Dendritic cell treated with granulocyte-macrophage colony-stimulating factor and Interleukin-4, amounts not matched to agents 40 ng/mL and 50 ng/mL, for 4 days (primary cell): ENCODE measurements around the gene FNDC4.

ENCODE experiments used
- H3K27ac Mint-ChIP-seq: one replicate; pipeline ENCODE4 v1.8.0; 2022; ENCODE audit warnings: mild to moderate bottlenecking, mixed read lengths
- H3K27me3 Mint-ChIP-seq: one replicate; pipeline ENCODE4 v1.8.0; 2022; ENCODE audit warnings: mild to moderate bottlenecking, mixed read lengths
- H3K36me3 Mint-ChIP-seq: one replicate; pipeline ENCODE4 v1.8.0; 2022; ENCODE audit warnings: low read depth, mixed read lengths
- H3K4me1 Mint-ChIP-seq: one replicate; pipeline ENCODE4 v1.8.0; 2022; ENCODE audit warnings: low read depth, mixed read lengths
- H3K4me3 Mint-ChIP-seq: one replicate; pipeline ENCODE4 v1.8.0; 2022; ENCODE audit warnings: mild to moderate bottlenecking, moderate library complexity, mixed read lengths
- H3K9me3 Mint-ChIP-seq: one replicate; pipeline ENCODE4 v1.8.0; 2022; ENCODE audit warnings: mixed read lengths
- intact Hi-C: fragments of 100-400 bp; cut with micrococcal nuclease; formaldehyde crosslinking; loops from one replicate; pipeline ENCODE4 v1.15.0; 2022

Gene FNDC4

DNA sequence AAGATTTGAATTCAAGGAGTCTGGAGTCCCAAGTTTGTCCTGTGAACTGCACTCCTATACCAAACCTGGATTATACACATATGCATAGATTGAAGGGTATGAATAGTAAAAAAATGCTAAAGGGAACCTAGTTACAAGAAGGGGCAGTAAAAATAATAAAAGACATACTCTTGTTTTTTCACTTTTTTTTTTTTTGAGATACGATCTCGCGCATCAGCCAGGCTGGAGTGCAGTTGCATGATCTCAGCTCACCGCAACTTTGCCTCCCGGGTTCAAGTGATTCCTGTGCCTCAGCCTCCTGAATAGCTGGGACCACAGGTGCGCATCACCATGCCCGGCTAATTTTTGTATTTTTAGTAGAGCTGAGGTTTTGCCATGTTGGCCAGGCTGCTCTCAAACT lies 30.6 kb downstream of the FNDC4 start:
- H3K9me3 Mint-ChIP-seq = no peaks in the 10 kb centered on the region
- no peaks in the 10 kb centered on the region for H3K4me1 Mint-ChIP-seq
- H3K36me3 Mint-ChIP-seq = peaks cover 4% of the 10 kb centered on the region
- intact Hi-C loops = no loop called here
- H3K4me3 Mint-ChIP-seq = no peak overlapping the region
- no peaks in the 10 kb centered on the region for H3K27me3 Mint-ChIP-seq
- H3K27ac Mint-ChIP-seq = no peak overlapping the region

DNA sequence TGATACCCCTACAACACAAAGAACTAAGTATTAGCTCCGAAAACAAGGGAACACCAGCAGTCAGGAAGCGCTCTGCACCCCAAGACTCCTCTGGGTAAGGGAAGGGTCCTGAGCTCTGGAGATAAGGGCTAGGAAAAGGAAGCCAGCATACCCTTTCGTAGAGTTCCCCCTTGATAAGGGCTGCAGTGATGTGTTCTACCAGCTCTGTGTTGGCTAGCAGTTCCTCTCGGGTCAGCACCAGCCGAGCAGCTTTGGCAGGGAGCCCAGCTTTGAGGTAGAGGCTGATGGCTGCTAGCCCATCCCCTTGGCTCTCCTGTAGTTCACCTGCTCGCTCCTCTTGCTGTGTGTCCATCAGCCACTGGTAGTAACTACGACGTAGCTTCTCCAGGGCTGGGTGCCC lies 33.9 kb downstream of the FNDC4 start:
- Mint-ChIP-seq H3K4me3 (no peak overlapping the region), H3K4me1 (no peaks in the 10 kb centered on the region), H3K27ac (no peak overlapping the region), H3K27me3 (no peaks in the 10 kb centered on the region), H3K9me3 (no peaks in the 10 kb centered on the region), H3K36me3 (peaks cover 28% of the 10 kb centered on the region)
- intact Hi-C loops = no loop called here

GRCh38 chr2:27453968-27454367 lies 41.0 kb downstream of the FNDC4 start:
- intact Hi-C loops = no loop called here
- no peak overlapping the region for H3K4me3 Mint-ChIP-seq
- H3K36me3 Mint-ChIP-seq = peaks cover 54% of the 10 kb centered on the region
- no peaks in the 10 kb centered on the region for H3K9me3 Mint-ChIP-seq
- no peaks in the 10 kb centered on the region for H3K4me1 Mint-ChIP-seq
- no peaks in the 10 kb centered on the region for H3K27me3 Mint-ChIP-seq
- no peak overlapping the region for H3K27ac Mint-ChIP-seq

DNA sequence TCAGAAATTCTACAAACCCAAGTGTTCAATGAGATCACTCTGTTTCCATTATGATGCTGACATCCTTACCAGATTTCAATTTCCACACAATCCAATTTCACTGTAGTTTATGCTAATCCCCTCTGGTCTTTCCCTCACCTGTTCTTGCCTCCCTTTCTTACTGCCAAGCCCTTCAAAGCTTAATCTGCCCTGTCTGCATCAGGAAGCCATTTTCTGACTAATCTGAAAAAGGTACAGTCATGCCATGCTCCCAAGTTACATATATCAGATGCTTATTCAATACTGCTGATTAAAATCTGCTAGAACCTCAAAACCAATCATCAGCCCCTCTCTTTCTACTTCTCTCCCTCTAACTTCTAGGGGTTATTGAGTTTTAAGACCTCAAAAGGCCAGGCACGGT lies 43.9 kb downstream of the FNDC4 start:
- no peak overlapping the region for H3K27ac Mint-ChIP-seq
- no peaks in the 10 kb centered on the region for H3K27me3 Mint-ChIP-seq
- H3K4me3 Mint-ChIP-seq = no peak overlapping the region
- no peaks in the 10 kb centered on the region for H3K4me1 Mint-ChIP-seq
- H3K36me3 Mint-ChIP-seq = peaks cover 50% of the 10 kb centered on the region
- intact Hi-C loops = no loop called here
- H3K9me3 Mint-ChIP-seq = no peaks in the 10 kb centered on the region

DNA sequence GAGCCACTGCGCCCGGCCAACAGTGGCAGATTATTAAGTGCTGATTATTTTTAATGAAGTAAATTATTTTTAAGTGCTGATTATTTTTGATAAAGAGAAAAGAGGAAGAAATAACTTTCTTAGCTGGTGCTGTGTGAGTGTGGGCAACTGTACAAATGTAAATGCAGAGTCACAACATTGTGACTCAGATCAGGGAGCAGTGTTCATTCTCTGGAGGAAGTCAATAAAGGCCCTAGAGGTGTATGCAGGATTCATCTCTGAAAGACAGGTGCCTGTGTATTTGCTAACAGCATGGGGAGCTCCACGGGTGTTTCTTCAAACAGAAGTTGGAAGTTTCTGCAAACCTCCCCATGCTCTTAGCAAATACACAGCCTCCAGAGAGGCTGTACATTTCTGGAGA lies 46.6 kb downstream of the FNDC4 start:
- Mint-ChIP-seq H3K9me3 (no peaks in the 10 kb centered on the region), H3K4me3 (no peak overlapping the region), H3K36me3 (peaks cover 51% of the 10 kb centered on the region), H3K27ac (no peak overlapping the region), H3K4me1 (no peaks in the 10 kb centered on the region), H3K27me3 (no peaks in the 10 kb centered on the region)
- intact Hi-C loops = no loop called here

- H3K27me3 Mint-ChIP-seq = no peaks in the 10 kb centered on the region
- H3K27ac Mint-ChIP-seq = no peak overlapping the region
- intact Hi-C loops = no loop called here
Observed at GRCh38 chr2:27446057-27446456, 48.9 kb downstream of the FNDC4 start.

GRCh38 chr2:27445615-27446014 lies 49.4 kb downstream of the FNDC4 start:
- intact Hi-C loops = no loop called here
- H3K27me3 Mint-ChIP-seq = no peaks in the 10 kb centered on the region
- H3K4me1 Mint-ChIP-seq = no peaks in the 10 kb centered on the region
- no peak overlapping the region for H3K4me3 Mint-ChIP-seq
- no peak overlapping the region for H3K27ac Mint-ChIP-seq
- H3K9me3 Mint-ChIP-seq = no peaks in the 10 kb centered on the region
- H3K36me3 Mint-ChIP-seq = peaks cover 72% of the 10 kb centered on the region

More at GRCh38 chr2:27446057-27446456, 48.9 kb downstream of the FNDC4 start:
- Mint-ChIP-seq H3K4me3 (no peak overlapping the region), H3K9me3 (no peaks in the 10 kb centered on the region), H3K36me3 (peaks cover 67% of the 10 kb centered on the region), H3K4me1 (no peaks in the 10 kb centered on the region)

GRCh38 chr2:27445155-27445554 lies 49.8 kb downstream of the FNDC4 start:
- no peak overlapping the region for H3K27ac Mint-ChIP-seq
- no peak overlapping the region for H3K4me3 Mint-ChIP-seq
- no peaks in the 10 kb centered on the region for H3K9me3 Mint-ChIP-seq
- no peaks in the 10 kb centered on the region for H3K4me1 Mint-ChIP-seq
- intact Hi-C loops = no loop called here
- no peaks in the 10 kb centered on the region for H3K27me3 Mint-ChIP-seq
- peaks cover 75% of the 10 kb centered on the region for H3K36me3 Mint-ChIP-seq

GRCh38 chr2:27442920-27443282 lies 52.1 kb downstream of the FNDC4 start:
- no peaks in the 10 kb centered on the region for H3K4me1 Mint-ChIP-seq
- H3K27ac Mint-ChIP-seq = peak overlapping the region; percentile 3
- H3K36me3 Mint-ChIP-seq = peaks cover 78% of the 10 kb centered on the region
- no peaks in the 10 kb centered on the region for H3K27me3 Mint-ChIP-seq
- H3K4me3 Mint-ChIP-seq = no peak overlapping the region
- no peaks in the 10 kb centered on the region for H3K9me3 Mint-ChIP-seq
- intact Hi-C loops = no loop called here

DNA sequence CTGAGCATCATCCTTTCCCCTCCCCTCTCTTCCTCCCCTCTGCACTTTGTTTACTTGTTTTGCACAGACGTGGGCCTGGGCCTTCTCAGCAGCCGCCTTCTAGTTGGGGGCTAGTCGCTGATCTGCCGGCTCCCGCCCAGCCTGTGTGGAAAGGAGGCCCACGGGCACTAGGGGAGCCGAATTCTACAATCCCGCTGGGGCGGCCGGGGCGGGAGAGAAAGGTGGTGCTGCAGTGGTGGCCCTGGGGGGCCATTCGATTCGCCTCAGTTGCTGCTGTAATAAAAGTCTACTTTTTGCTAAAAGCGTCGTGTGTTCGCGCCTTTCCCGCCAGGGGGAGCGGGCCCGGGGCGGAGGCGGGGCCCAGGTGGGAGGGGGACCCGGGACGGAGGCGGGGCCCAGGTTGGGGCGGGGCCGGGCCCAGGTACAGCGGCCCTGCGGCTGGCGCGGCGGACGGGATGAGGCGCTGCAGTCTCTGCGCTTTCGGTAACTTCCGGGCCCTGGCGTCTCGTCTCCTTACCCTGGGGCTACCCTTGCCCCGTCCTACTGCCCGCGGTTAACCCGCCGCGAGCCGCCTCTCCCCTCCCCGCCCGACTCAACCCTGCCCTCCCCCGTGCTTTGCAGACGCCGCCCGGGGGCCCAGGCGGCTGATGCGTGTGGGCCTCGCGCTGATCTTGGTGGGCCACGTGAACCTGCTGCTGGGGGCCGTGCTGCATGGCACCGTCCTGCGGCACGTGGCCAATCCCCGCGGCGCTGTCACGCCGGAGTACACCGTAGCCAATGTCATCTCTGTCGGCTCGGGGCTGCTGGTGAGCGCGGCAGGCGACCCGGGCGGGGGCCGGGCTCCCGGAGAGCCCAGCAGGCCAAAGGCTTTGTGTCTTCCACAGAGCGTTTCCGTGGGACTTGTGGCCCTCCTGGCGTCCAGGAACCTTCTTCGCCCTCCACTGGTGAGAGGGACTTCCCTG lies 52.8 kb downstream of the FNDC4 start, which contains the start of gene KRTCAP3:
Gene KRTCAP3 (plus strand): TSS at position 424 of the 962 bp plus-strand sequence. CDS start 32 bp downstream, at position 456.
- H3K4me1 Mint-ChIP-seq = no peaks in the 10 kb centered on the region

More for the DNA sequence above, 52.8 kb downstream of the FNDC4 start, which contains the start of gene KRTCAP3:
- intact Hi-C loops = no loop called here
- H3K9me3 Mint-ChIP-seq = no peaks in the 10 kb centered on the region
- no peak within 1 kb of the TSS for H3K4me3 Mint-ChIP-seq
- H3K27me3 Mint-ChIP-seq = no peaks in the 10 kb centered on the region
- peak within 1 kb of the TSS; percentile 3 for H3K27ac Mint-ChIP-seq
- peaks cover 78% of the 10 kb centered on the region for H3K36me3 Mint-ChIP-seq
